A549 treated with GW870086 at 1 μM for 4 hours (cell line): ENCODE results near the gene SEMA5B. TPM values are rescaled to one million over a fixed set of nuclear protein-coding genes. Genes with fewer than 3 reads are reported as not detected.

Experiments used
- total RNA-seq: library from RNA; stranded (reverse); fragments of 200-300 nt; extraction: Qiagen RNA extraction; gene quantifications from 5 replicates; pipeline ENCODE4 v1.2.3, GENCODE V29; 2022; ENCODE audit warnings: low read depth

Gene SEMA5B, protein sequence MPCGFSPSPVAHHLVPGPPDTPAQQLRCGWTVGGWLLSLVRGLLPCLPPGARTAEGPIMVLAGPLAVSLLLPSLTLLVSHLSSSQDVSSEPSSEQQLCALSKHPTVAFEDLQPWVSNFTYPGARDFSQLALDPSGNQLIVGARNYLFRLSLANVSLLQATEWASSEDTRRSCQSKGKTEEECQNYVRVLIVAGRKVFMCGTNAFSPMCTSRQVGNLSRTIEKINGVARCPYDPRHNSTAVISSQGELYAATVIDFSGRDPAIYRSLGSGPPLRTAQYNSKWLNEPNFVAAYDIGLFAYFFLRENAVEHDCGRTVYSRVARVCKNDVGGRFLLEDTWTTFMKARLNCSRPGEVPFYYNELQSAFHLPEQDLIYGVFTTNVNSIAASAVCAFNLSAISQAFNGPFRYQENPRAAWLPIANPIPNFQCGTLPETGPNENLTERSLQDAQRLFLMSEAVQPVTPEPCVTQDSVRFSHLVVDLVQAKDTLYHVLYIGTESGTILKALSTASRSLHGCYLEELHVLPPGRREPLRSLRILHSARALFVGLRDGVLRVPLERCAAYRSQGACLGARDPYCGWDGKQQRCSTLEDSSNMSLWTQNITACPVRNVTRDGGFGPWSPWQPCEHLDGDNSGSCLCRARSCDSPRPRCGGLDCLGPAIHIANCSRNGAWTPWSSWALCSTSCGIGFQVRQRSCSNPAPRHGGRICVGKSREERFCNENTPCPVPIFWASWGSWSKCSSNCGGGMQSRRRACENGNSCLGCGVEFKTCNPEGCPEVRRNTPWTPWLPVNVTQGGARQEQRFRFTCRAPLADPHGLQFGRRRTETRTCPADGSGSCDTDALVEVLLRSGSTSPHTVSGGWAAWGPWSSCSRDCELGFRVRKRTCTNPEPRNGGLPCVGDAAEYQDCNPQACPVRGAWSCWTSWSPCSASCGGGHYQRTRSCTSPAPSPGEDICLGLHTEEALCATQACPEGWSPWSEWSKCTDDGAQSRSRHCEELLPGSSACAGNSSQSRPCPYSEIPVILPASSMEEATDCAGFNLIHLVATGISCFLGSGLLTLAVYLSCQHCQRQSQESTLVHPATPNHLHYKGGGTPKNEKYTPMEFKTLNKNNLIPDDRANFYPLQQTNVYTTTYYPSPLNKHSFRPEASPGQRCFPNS
- 0.09 to 0.39 TPM (median 0.26 TPM) in 5 replicates for total RNA-seq

DNA sequence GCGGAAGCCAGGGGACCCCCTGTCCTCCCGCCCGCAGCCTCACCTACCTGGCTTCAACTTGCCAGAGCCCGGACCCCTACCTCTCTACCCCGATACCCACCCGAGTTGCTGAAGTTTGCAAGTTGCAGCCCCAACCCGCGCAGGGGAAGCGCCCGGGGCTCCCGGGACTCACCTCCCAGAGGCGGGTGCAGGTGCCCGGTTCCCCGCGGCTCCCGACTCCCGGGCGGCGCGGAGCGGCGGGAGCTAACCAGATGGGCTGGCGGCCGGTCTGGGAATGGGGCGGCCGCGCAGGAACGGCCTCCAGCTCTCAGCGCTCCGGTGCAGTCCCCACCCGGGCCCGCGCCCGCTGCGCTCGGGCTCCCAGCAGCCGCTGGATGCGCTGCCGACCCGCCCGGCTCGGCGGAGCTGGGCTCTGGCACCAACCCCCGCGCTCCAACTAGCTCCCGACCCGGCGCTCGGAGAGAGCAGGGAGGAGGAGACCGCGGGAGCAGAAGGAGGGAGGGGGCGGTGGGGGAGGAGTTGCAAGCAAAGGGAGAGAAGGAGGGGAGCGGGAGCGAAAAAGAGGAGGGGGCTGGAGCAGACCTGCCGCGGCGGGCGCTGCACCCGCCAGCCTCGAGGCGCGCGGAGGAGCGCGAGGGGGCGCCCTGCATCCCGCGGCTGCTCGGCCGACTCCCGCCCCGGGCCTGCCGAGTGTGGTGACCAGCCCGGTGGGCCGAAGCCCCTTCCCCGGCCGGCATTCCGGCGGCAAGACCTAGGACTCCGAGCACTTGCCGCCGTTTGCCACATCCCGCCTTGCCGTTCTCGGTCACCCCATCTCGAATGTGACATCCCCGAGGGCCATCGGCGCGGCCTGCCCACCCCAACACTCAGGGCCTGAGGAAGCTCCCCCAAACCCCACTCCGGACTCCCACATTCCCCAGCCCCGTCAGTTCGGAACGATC is at the start of gene SEMA5B:
SEMA5B (minus strand) TSS at position 472 of the 941 bp plus-strand sequence. CDS start 66,500 bp downstream, outside the sequence.

DNA sequence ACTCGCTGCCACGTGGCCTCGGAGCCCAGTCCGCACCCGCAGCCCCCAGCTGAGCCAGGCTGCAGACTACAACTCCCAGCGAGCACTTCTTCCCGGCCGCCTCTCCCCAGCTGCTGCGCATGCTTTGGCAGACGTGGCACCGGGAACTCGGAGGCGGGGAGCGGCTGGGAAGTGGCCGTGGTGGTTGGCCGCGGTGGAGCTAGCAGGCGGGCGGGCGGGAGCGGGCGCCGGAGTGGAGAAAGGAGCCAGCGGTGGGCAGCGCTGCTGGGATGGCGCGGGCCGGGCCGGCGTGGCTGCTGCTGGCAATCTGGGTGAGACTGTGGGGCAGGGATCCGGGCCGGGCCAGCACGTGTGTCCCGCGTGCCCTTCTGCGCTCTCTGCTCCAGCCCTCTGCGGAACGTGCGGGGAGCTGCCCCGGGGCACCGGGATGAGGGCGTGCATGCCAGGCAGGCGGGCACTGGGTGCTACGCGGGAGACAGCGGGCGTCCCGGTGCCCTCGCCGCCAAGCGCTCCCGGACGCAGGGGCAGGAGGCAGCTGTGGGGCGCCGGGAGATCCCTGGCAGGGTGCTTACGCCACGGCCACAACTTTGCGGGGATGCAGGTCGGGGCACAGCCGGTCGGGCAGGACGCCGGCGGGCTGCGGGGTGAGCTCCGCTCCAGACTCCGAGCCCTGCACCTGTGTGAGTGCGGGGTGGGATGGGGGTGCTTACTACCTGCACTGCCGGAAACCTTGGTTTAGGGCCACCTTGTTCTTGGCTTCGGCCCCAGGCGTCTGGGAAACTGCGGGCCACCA is 39.5 kb upstream of the SEMA5B start, which contains the start of gene PDIA5:
PDIA5 (plus strand) TSS at position 130 of the 793 bp plus-strand sequence; CDS start at position 270, 140 bp downstream.

Other genes starting within 250 kb of the SEMA5B start
- gene HSPBAP1, start 233.9 kb downstream of the SEMA5B start, total RNA-seq = 4.7 to 6.4 TPM (median 5.2 TPM) in 5 replicates
- gene SLC49A4, start 232.7 kb downstream of the SEMA5B start, total RNA-seq = 11.7 to 16.0 TPM (median 14.9 TPM) in 5 replicates
- 26.5 to 31.5 TPM (median 30.1 TPM) in 5 replicates for gene PDIA5, start 39.3 kb upstream of the SEMA5B start, total RNA-seq
- 17.5 to 23.8 TPM (median 18.7 TPM) in 5 replicates for gene SEC22A, start 174.2 kb upstream of the SEMA5B start, total RNA-seq